Cardiac ventricle fibroblast (primary cell): ENCODE measurements around the gene LCE2C. TPM values are rescaled to one million over a fixed set of nuclear protein-coding genes. Genes with fewer than 3 reads are reported as not detected.

Source experiments
- total RNA-seq: library from RNA; depleted of rRNA; stranded (reverse); fragments of >200 nt; gene quantifications from 2 replicates; pipeline ENCODE4 v1.2.3, GENCODE V29; 2015

The LCE2C gene, protein sequence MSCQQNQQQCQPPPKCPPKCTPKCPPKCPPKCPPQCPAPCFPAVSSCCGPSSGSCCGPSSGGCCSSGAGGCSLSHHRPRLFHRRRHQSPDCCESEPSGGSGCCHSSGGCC
- not detected in 2 replicates for total RNA-seq

GRCh38 chr1:152674983-152675382, at the start of gene LCE2C:
Gene LCE2C, plus strand, starts transcription at chr1:152675279. Its CDS starts 737 bp downstream, at chr1:152676016.

GRCh38 chr1:152663098-152663497, 12.0 kb upstream of the LCE2C start, which contains the start of gene LCE2D:
Gene LCE2D, plus strand, starts transcription at chr1:152663380. Its CDS starts 726 bp downstream, at chr1:152664106.

GRCh38 chr1:152685823-152686222, 10.7 kb downstream of the LCE2C start, which contains the start of gene LCE2B:
Gene LCE2B, plus strand, starts transcription at chr1:152686123. Its CDS starts 721 bp downstream, at chr1:152686844.

DNA sequence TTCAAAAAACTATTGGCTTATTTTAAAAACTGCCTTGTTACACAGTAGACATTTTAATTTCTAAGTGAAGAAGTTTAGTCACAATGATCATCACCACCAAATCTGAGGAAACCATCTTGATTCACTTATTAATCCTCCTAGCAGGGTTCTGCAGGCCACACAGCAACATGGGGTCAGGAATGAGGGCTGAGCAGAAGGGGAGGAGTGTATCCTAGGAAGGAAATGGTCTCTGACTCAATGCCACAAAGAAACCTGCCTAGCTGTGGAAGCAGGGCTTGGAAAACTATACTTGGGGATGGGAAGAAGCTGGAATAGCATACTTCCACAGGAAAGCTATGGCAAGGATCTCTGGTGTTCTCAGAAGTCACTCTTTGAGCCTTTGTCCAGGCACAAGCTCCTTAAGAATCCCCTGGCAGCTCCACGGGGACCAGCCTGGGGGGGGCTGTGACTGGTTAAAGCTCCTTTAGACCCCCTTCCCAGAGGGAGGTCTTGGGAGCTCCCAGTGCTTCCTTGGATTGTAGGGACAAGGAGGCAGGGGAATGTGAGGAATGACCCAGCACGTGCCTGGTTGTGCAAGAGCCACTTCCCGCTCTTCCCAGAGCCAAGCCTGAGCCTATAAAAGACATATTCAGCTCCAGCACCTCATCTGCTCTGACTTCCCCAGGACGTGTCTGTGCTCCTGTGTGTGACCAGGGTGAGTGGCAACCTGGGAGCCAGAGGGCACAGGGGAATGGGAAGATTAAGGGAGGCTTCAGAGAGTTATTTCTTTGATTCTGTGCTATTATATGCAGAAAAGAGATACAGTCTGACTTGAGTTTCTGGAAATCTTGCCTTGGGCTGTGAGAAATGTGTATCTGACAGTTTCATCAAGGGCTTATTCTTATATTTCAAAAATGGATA, 22.9 kb downstream of the LCE2C start, which contains the start of gene LCE2A:
Gene LCE2A (plus strand): TSS at position 645 of the 900 bp plus-strand sequence. CDS start 557 bp downstream, outside the sequence.

DNA sequence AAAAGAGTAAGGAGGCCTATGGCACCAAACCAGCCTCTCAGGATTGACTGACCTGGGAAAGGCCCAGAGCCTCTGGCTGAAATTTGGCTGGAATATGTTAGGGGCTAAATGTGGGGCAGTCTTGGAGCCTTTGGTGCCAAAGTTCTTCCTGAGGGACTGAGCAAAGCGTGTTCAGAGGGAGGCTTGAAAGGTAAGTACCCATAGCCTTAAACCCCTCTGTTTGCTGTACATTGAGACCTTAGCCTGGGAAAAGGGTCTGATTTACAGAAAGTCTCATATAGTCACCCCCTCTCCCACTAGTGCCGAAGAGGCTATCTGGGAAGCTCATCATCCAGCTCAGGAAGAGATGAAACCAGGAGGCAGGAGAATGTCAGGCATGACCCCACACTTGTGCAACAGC, 32.8 kb downstream of the LCE2C start, which contains the start of gene LCE4A:
Gene LCE4A (plus strand): TSS at position 301 of the 400 bp plus-strand sequence. CDS start 916 bp downstream, outside the sequence.

Other genes with a start within 250 kb of the LCE2C start
- not detected in 2 replicates for gene LCE5A, start 164.5 kb upstream of the LCE2C start, total RNA-seq
- not detected in 2 replicates for gene CRCT1, start 160.8 kb upstream of the LCE2C start, total RNA-seq
- not detected in 2 replicates for gene LCE3E, start 108.5 kb upstream of the LCE2C start, total RNA-seq
- gene LCE3D, start 94.8 kb upstream of the LCE2C start, total RNA-seq = not detected in 2 replicates
- gene LCE3C, start 75.0 kb upstream of the LCE2C start, total RNA-seq = not detected in 2 replicates
- not detected in 2 replicates for gene LCE3B, start 61.5 kb upstream of the LCE2C start, total RNA-seq
- gene LCE3A, start 52.2 kb upstream of the LCE2C start, total RNA-seq = not detected in 2 replicates
- gene LCE2D, start 11.9 kb upstream of the LCE2C start, total RNA-seq = not detected in 2 replicates
- not detected in 2 replicates for gene LCE2B, start 10.8 kb downstream of the LCE2C start, total RNA-seq
- not detected in 2 replicates for gene LCE2A, start 23.1 kb downstream of the LCE2C start, total RNA-seq
- not detected in 2 replicates for gene LCE4A, start 32.9 kb downstream of the LCE2C start, total RNA-seq
- not detected in 2 replicates for gene KPRP, start 82.7 kb downstream of the LCE2C start, total RNA-seq
- not detected in 2 replicates for gene LCE1F, start 99.9 kb downstream of the LCE2C start, total RNA-seq
- not detected in 2 replicates for gene LCE1E, start 111.0 kb downstream of the LCE2C start, total RNA-seq
- not detected in 2 replicates for gene LCE1D, start 121.4 kb downstream of the LCE2C start, total RNA-seq
- not detected in 2 replicates for gene LCE1C, start 131.4 kb downstream of the LCE2C start, total RNA-seq
- not detected in 2 replicates for gene LCE1B, start 136.7 kb downstream of the LCE2C start, total RNA-seq
- not detected in 2 replicates for gene LCE1A, start 152.2 kb downstream of the LCE2C start, total RNA-seq
- gene LCE6A, start 167.6 kb downstream of the LCE2C start, total RNA-seq = not detected in 2 replicates
- gene LCE7A, start 184.7 kb downstream of the LCE2C start, total RNA-seq = not detected in 2 replicates
- not detected in 2 replicates for gene SMCP, start 203.0 kb downstream of the LCE2C start, total RNA-seq
- not detected in 2 replicates for gene IVL, start 233.3 kb downstream of the LCE2C start, total RNA-seq